GDM1 (cell line): ENCODE measurements around the gene DSTN.

Experiments
- DNase-seq: peaks from one replicate; lab custom pipeline; 2025; lab: John Stamatoyannopoulos, UW

The DSTN gene

DNA sequence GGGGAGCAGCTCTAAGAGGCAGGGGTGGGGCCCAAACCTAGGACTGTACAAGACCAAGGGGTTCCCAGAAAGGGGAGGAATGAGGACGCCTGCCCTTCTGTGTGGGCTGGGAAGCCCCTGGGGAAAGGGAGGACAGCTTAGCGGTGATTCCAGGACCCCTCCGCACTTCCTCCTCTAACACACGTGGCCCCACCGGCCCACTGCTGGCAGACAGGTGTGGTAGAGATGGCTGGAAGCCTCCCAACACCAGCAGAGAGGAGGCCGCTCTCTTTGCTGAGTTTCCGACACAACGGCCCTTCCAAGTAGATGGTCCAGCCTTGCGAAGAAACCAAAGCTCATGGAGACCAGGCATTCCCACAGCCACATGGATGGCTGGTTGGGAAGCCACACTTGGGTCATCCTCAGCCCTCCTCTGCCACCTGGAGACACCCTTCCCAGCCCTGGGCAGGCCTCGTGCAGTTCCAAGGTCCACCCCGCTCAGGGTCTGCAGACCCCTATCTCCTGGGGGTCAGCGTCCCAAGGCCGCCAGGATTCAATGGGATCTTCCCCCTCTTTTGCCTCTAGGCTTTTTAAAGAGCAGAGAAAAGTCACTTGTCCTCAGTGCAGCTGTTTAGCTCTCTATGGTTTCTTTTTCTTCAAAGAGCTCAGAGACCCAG lies 68.2 kb downstream of the DSTN start:
- DNase-seq: no peak

DNA sequence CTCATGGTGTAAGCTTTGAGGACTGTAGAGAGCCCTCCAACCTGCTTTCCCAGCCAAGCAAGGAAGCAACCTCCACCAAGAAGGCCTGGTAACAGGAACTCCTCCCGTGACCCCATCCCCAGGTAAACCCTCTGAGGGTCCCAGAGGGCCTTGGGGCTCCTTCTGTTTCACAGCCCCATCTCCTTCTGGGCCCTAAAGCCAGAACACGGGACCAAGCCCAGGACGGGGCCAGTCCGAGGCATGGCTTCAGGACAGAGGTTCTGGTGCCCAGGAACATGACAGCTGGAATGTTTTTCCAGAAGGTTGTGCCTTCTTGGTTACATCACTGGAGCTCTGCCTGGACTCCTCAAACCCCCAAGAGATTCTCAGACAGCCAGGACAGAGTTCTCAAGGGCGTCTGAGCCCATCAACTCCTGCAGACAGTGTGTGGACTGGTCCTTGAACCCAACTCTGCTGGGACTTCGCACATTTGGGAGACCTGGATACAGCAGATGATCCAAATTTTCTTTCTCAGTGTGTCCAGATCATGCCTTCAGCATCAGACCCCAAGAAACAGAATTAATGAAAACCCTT lies 69.0 kb downstream of the DSTN start:
- DNase-seq: no peak

DNA sequence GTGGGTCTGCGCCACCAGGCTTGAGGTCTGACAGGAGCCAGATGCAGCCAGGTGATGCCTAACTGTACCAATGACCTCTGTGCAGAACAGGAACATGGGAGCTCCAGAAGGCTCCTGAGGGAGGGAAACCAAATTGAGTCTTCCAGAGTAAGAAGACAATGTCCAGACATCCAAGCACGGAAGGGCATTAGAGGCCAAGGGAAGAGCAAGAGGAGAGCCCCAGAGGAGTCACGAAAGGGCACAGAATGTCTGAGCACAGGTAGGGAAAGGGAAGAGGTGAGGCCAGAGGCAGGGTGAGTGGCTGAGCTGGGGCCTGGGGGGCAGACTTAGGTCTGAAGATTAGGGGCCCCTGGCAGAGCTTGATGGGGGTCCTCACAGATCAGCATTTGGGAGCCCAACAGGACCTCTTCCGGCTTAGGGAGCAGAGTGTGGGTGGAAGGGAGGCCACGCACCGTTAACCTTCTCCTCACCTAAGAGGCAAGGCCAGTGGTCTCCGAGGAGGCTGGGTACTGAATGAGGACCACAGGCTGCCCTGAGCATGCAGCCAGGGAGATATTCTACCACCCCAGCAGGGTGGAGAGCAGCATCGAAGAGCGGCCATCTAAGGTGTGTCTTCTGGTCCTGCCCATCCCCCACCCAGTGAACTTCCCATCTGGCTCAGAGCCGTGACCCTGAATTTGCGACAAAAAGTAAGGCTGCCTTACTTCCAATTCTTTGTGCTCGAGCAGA lies 70.4 kb downstream of the DSTN start:
- no peak for DNase-seq

DNA sequence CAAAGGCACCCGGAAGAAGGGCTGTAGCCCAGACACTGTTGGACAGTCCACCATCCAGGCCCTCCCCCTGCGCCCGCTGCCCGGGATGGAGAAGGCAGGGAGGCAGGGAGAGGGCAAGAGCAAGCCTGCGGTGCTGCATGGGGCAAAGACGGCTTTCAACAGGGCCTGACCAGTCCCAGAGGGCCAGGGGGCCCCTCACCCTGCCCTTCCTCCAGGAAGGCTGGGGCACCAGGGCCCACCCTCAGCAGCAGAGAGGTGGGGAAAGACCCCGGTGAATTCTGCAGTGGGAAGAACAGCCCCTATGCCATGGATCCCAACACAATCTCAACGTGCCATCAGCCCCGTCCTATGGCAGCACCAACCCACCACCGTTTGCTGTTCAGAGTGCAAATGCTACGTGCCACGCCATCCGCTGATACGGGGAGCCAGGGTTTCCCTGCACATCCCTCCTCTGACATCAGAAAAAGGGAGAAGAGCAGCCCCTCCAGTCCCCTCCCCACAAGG lies 71.1 kb downstream of the DSTN start:
- no peak for DNase-seq

DNA sequence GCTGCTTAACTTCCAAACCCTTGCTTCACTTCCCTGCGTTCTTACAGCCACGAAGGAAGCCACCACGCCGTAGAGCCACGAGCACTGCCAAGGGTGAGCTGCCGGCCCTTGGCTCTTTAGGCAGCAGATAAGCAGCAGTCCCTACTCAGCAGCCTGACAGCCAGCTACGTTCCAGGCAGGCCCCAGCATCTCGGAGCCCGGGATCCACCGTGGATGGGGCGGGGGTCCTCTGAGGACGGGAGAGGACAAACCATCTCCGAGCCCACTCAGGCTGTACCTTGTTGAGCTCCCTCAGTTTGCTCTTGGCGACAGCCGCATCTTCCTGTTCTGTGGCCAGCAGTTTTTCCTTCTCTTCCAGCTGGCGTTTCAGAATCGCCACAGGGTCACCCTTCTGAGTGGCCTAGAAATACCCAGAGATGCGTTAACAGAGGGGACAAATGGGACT lies 71.7 kb downstream of the DSTN start:
- no peak for DNase-seq

DNA sequence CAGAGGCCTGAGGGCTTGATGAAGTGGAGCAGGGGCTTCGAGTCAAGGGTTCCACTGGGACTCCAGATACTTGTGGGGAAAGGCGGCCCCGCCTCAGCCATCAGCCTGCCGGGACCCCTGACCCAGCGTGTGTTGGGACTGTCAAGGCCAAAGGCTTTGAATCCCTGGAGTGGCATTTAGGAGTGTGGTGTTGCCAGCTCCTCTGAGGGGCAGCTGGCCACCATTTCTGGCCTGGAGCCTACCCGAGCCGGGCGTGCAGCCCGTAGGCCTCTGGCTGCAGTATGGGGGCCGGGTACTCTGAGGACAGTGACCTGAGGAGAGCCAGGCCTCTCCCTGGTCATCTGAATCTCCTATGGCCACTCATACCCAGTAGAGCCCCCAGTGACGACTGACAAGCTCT lies 72.1 kb downstream of the DSTN start:
- no peak for DNase-seq

DNA sequence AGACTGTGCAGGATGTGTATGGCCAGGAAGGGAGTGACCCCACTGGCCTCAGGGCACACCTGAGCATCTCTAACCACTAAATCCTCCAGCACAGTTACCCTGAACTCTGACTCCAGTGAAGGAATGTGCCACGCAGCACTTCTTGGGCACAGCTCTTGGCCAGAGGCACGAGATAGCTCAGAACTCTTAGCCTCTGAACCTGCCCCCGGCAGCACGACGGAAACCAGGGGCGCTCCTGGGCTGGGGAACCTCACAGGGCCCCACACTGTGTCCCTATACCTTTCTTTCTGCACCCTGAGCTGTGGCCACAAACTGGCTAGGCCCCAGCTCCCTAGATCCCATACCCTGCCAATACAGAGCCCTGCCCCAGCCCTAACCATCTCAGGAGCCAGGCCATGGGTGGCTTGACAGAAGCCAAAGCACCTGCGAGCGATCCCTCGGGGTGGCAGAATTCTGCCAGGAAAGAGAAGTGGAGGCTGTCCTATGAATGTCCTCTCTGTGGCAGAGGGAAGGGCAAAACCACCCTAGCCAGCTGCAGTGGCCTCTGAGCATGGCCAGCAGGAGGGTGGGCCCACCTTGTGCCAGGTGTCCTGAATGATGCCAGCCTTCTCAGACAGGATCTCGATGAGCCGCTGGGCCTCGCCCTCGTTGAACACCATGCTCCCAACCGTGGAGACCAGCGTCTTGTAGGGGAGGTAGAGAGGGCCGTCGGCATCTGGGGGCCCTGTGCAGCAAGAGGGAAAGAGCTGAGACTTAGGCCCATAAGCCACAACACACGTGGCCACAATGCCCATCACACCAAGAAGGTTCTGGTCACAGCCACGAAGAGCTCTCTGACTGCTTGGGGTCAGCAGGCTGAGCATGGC lies 72.8 kb downstream of the DSTN start:
- no peak for DNase-seq

DNA sequence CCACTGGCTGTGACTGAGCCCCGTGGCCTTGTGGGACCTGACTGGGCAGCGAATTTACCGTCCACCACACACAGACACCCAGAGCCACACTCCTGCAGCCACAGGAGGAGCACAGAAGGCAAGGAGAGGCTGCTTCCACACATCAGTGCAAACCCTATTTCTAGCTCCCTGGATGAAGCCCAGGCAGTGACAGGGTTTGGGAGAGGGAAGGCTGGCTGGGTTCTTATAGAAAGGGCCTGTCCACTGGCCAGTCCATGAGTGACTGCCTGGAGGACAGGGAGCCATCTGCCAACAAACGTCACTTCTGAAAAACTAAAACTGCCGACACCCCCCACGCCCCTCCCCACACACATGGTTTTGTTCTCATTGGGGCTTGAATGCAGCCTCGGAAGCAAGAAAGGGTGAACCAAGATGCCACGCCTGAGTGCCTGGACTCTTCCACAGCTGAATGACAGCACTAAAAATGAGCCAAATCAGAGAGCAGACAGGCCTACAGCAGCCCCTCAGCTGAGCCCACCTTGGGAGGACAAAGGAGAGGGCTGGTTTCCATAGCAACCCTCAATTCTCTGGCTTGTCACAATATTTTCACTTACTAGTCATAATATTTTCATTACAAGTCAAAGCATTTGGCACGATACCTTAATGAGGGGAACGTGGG lies 73.8 kb downstream of the DSTN start:
- DNase-seq: no peak

DNA sequence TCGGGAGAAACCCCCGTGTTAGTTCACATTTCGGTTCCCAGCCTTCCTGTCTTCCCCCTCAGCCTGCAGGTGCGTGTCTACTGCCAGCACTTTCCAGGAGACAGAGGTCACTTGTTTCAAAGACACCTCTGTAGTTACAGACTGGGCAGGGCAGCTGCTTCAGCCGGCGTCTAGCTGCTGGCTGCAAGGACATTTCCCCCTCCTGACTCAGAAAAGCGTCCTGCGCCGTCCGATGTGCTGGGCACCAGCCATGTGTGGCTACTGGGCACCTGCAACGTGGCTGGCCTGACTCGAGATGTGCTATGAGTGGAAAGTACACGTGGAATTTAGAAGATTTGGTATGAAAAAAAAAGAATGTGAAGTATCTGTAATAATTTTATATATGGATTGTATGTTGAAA lies 74.6 kb downstream of the DSTN start:
- no peak for DNase-seq

DNA sequence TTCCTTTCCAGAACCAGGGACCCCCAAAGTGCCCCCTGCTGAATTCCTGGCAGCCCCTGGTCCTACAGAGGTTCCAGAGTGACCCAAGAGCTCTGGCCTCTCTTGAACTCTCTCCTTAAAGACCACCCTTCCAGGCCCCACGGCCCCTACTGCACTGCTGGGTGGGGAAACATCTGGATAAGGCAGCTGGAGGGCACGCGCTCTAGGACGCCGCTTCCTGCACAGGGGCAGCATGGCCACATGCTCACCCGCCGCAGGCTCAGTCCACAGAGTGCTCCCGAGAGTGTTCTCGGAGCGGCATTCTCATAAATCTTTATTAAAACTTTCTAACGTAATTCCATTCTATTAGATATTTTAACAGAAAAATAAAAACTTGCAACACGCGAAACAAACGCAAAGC lies 75.1 kb downstream of the DSTN start:
- no peak for DNase-seq

DNA sequence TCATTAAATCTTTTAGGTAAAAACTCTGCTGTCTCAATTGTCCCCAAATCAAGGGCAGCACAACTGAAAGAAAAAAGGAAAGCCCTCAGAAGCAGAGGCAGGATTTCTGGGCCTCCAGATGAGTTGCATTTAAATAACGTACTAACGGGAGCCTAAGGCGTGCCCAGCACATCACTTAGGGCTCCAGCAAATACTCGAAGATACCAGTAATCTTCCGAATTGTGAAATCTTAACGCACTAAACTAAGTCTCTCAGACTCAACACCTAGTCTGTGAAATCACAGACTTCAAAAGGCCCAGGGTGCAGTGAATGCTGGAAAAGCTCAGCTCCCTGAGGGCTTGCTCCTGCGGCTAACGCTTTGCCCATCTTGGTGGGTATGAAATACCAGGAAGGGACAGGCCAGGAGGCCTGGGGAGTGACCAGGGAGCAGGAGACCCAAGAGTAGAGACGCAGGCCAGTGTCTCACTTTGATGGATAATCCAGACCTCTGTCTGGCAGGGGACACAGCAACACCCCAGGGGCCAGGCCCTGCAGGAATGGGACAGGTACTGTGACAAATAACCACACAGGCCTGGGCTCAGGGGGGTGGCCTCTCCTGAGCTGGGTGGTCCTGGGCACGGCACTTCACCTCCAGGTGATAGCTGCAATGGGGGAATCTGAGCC lies 75.8 kb downstream of the DSTN start:
- no peak for DNase-seq

DNA sequence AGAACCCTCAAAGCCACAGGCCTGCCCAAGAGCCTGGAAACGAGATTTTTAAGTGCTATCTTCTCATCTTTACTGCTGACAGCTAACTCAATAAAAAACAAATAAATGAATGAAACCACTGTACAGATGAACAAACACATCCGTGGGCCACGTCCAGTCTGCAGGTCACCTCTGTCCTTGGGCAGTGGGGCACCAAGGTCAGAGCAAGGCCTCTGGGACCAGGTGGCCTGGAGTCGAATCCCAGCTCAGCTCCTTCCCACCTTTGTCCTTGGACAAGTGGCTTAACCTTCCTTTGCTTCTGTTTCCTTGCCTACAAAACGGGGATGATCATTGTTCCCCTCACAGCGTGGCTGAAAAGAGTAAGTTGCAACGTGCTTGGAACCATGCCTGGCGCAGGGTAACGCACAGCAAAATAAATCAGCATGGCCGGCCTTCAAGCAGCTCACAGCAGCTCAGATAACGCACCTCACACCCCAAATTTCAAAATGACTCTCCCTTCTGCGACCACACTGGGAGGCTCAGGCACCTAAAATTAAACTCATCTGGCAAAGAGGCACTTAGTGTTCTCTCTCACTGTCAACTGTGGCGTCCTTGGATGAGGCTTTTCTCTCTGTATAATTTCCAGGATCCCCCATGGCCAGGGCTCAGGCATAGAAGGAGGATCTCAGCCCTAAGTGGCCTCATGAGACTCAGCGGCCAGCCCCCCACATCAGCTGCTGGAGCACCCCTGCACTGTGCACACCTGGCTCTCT lies 76.5 kb downstream of the DSTN start:
- no peak for DNase-seq

DNA sequence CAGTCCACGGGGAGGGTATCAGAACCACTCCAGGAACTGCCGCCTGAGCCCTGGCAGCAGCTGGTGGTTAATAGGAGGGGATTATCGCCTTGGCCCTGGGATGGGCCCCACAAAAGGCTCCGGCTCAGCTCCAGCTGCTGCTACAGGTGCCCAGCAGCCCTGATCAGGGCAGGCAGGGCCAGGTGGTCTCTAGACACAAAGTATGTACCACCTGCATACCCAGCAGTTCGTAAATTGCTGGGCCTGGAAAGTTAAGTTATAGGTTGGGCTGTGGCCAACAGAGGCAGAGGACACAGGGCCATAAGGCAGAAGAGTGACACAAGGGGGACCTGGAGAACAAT lies 77.1 kb downstream of the DSTN start:
- no peak for DNase-seq

DNA sequence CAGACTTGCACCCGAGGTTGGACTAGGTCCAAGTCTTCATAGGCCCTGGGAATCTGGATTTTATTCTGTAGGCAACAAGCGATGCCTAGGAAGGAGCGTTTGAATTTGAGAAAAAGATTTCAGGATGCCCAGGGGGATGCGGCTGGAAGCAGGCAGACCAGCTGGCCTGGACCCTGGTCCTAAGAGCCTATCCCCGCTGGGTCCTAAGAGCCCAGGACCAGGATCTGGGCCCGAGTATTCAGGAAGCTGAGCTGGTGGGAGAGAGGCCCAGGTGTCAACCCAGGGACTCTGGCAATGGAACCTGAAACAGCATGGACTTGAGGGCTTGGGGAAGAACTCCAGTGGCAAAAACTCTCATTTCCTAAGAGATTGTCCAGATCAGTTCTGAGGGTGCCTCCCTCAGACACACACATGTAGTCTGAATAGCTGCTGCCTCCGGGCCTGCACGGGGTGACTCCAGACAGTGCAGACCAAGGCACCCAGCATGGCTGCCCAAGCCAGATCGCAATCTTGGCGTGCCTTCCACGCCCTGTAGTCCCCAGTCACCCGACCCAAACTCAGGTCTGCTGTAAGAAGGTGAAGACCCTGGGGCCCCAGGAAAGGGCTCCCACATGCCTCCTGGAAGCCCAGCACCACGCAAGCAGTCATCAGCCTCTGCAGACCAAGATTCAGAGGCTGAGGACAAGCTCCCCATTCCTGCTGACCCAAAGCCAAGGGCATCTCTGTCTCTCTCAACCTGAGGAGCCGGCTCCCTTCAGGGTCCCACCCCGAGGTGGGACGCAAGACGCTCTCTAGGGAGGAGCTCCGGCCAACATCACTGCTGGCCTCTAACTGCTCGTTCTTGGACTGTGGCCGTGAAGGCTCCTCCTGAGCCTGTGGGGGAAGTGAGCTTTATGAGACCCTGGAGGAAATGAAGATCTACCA lies 77.8 kb downstream of the DSTN start:
- no peak for DNase-seq

DNA sequence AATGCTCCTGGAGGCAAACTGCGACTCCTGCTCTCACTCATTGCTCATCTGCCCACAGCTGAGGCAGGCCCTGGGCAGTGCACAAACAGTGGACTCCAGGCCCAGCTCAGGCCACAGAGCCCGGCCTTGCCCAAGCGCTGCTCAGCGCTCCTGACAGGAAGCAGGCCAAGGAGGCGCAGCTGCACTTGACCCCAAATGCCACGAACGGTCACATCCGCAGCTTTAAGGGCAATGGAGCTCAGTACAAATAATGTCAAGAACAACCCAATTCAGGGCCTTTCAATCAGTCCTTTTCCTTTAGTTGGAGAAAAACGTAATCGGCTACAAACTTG lies 78.4 kb downstream of the DSTN start:
- DNase-seq: no peak

DNA sequence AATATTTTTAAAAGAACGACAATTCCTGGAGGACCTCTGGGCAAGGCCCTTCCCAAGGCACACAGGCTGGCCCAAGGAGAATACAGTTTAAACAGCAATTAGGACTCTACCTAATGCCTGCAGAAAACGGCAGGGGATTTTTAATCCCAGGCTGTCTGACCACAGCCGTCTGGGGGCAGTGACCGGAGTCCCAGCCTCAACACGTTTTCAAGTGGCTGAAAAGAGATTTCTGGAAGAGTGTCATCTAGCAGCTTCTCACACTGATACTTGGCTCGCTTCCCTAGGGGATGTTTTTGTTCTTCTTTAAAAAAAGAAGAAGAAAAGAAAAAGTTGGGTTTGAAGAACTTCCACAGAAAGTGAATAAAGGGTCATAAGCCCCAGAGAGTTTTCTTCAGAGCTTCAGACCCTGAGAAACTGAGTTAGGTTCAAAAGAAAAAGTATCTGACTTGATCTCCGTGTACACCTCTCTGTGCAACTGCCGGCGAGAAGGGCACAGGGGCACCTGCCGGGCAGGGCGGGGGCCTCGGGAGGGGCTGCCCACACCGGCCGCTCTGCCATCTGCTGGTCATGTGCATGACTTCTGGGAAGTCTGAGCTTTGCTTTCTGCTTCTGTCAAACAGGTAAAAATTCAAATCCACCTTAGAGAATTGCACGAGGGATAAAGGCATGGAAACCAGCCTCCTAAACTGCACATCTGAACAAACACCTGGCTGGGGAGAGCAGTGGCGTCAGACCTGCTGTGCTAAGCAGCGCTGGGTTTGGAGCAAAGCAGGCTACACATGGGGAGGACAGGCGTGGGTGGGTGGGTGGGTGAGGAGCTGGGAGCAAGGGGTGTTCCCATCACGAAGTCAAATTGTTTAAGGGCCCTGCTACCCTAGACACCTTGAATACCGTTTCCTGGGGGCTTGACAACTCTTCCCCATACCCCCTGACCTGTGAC lies 79.2 kb downstream of the DSTN start:
- DNase-seq: no peak

DNA sequence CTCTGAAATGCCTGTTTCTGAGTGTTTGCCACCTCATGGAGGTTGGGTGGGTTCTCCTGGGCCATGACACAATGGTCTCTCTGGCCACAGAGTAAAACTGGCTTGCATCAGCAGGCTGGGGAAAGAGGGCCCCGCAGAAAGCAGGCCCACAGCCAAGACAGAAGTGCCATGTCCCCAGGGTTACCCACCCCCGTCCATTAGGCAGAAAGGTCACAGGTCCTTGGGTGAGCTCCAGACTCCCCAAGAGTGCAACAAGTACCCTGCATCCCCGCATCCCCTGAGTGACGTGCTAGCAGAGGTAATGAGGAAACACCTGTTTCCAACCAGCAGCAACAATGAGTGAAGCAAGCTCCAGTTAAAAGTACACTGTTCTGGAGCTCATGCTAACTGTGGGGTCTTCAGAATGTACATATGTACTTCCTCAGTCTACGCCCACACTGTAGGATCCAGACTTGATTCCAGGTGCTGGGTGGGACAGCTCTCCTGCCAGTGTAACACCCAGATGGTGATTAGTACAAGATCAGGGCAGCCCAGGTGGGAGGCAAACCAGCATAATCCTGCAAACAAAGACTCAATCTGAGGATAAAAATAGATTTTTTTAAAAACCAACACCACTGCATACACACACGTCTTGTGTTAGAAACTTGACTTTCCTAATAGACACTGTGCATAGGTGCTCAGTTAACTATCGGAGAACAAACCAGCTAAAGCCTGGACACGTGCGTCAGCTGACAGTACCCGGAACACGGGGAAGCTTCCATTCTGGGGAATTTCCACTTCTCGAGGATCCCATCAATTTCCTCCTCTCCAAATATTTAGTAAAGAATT lies 80.6 kb downstream of the DSTN start:
- no peak for DNase-seq
